Midbrain (tissue), 1 donor: ENCODE data around the gene IL22.

ENCODE experiments used
- DNase-seq: peaks from one replicate; lab custom pipeline; 2025; lab: John Stamatoyannopoulos, UW

The IL22 gene, protein sequence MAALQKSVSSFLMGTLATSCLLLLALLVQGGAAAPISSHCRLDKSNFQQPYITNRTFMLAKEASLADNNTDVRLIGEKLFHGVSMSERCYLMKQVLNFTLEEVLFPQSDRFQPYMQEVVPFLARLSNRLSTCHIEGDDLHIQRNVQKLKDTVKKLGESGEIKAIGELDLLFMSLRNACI

DNA sequence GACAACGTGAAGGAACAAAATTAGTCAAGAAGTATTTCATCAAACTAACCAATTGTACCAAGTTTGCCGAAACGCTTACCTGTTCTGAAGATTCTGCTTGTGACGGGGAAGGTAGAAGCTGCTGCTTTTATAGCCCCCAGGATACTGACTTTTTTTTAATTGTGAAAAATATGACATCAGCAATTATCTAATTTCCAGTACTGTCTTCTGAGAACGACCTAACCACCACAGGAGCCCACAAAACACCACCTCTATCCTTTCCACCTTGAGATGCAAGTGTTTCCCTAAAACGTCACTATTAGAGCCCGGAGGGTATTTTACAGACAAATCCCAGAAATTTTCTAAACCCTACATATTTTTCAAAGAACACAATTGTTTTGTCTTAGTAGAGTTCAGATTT is at the start of gene IL22:
TSS of gene IL22 (minus strand) at position 101 of the 400 bp plus-strand sequence. CDS start 156 bp downstream, outside the sequence.
- no peak for DNase-seq

DNA sequence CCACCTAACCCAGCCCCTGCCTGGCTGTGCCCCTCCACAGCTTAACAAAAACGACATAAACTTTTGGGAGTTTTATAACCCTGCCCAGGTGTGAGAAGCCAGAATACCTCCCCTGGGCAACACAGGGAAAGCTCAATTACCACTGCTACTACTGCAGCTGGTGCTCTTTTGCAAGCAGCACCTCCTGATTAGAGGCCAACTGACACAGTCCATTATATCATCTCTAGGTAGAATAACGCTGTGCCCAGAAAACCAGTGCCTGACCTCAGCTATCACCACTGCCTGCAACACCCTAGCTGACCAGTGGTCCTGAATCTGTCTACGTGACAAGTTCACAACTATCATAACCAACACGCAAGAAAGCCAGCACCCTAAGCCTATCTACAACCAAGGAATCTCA is 44.5 kb upstream of the IL22 start:
- no peak for DNase-seq

- no peak for DNase-seq
Observed at GRCh38 chr12:68294251-68294650, 40.8 kb upstream of the IL22 start.

- DNase-seq, result no peak
Observed at GRCh38 chr12:68293347-68293746, 39.9 kb upstream of the IL22 start.

DNA sequence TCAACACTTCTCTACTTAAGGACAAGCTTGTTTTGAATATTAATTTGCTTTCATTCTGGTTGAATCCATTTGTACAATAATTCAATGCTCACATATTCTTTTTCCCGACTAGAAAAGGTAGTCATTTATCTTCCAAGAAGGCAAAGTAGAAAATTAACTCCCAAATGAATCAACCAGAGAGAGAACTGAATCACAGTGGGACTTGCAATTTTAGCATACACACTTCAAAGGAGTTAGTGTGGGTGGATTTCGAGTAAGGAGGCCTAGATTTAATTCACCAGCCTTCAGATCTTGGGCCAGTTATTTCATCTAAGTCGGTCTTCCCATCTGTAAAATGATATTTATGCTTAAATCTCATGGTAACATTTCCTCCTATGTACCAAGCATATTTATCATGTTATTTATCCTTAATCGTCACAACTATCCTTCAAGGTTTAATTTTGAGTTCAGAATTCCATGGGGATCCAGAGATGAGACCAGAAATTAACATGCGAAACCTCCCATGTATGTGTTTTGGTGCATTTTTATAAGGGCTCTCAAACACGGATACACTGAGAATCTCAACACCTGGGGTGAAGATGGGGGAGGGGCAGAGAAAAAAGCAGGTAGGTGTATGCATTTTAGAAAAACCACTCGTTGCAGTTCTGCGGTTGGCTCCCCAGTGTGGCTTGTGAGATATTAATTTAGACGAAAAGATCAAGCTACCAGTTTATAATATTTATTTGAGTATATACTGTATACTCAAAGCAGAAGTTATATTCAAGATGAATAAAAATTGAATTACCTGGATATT is 38.9 kb upstream of the IL22 start:
- DNase-seq, result no peak

GRCh38 chr12:68291396-68292036 is 38.1 kb upstream of the IL22 start:
- DNase-seq, result no peak

DNA sequence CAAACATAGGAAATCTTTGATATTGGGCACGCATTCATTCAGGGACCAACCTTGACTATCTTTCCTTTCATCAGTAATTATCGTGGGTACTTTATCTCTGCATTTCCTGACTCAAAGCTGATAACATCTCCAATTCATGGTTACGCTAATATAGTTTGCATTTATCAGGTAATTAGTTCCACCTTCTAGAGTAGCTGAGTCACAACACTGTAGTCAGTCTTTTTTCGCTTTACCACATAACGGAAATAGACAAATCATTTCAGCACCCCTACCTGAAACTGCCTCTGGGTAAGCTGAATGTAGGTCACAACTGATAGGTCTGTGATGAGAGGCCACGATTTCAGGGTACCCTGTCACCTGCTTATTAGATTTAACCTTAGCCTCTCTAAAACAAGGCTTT is 36.7 kb upstream of the IL22 start:
- DNase-seq, result no peak

GRCh38 chr12:68287106-68287505 is 33.7 kb upstream of the IL22 start:
- DNase-seq, result no peak

GRCh38 chr12:68286396-68286795 is 33.0 kb upstream of the IL22 start:
- no peak for DNase-seq

GRCh38 chr12:68285541-68285940 is 32.1 kb upstream of the IL22 start:
- no peak for DNase-seq

- no peak for DNase-seq
Observed at GRCh38 chr12:68281322-68282077, 28.1 kb upstream of the IL22 start.

DNA sequence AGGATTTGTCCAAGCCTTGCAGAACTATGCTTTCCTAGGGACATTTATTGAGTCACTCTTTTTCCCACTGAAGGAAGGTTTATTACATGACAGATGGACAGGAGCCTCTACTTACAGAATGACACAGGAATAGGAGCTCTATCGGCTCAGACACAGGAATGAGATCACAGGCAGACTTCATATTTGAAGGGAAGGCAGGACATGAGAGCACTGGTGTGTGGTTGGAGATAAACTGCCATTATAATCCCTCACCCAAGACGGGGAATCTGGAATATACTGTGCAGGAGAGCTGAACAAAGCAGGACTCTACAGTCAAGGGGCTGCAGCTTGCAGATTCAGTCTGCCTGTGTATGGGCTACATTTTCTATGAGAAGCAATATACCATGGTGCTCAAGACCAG is 26.8 kb upstream of the IL22 start:
- DNase-seq, result no peak

DNA sequence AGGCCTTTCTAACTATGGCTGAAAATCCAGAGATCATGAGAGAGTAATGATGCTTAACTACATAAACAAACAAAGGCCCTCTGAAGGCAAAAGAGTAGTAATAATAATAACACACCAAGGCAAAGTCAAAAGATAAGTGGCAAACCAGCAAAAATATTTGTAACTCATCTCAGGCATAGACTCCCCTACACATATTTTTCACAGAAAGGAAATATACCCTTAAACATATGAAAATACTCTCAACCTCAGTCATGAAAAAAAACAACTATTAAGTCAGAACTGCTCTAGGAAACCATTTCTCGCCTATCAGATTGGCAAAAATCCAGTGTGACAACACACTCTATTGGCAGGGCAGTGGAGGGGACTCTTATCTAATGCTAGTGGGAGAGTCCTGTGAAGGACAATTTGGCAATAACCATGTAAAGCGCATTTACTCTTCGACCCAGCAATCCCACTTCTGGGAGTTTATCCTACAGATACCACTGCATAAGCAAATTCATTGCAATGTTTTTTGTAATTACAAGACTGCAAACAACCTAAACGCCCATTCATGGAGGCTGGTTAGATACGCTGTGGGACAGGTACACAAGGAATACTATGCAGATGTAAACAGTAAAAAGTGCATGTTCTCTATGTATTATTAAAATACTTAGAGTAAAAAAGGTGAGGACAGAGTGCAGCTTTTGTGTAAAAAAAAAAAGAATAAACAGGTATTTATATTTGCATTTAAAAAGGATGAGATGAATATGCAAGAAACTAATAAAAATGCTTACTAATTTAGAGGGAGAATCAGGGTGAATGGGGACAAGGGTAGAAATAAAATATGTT is 26.0 kb upstream of the IL22 start:
- no peak for DNase-seq

DNA sequence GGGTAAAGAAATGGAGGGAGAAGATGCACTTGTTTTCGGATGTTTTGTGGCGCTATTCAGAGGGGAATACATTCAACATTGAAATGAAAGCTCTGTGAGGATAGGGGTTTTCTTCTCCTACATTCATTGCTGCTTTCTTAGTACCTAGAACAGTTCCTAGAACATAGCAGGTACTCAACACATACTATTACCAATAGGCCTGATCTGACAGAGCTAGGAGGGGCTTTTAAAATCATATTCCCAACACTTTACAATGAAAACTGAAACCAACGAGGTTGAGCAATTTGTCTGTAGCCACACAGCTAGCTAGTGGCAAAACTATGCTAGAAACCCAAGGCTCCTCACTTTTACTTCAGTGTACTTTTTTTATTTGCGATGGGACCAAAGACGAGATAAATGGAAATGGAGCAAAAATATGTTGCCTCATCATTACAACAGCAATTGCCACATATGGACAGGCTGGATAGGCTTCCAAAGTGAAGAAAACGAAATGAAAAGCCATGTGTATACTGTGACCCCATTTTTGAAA is 23.1 kb upstream of the IL22 start:
- no peak for DNase-seq

DNA sequence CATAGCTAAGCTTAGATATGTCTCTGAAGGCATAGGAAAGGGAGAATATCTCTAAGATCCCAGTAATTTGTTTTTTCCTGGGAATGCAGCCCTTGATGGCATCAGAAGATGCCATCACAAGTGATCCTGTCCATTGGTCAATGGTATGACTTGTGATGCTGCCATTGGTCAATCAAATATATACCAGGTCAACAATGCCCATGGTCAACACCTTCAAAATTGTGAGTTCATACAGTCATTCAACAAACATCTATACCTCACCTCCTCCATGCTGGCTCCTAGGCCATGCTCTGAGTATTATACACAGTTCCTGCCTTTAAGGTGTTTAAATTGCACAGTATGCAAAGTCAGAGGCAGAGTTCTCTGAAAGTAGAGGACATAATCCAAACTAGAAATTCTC is 19.3 kb upstream of the IL22 start:
- DNase-seq, result no peak

- DNase-seq, result no peak
Observed at GRCh38 chr12:68271346-68271745, 17.9 kb upstream of the IL22 start.

DNA sequence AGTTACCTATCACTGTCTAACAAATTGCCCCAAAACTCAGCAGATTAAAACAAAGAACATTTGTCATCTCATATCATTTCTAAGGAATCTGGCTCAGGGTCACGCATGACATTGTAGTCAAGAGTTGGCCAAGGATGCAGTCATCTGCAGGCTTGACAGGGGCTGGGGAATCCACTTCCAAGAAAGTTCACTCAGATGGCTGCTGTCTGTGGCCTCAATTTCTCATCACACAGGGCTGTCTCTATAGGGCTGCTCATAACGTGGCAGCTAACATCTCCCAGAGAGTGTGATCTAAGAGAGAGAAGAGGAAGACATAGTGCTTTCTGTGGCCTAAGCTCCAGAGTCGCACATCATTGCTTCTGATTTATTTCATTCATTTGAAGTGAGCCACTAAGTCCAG is 17.0 kb upstream of the IL22 start:
- DNase-seq, result no peak

- no peak for DNase-seq
Observed at GRCh38 chr12:68269779-68270178, 16.4 kb upstream of the IL22 start.

GRCh38 chr12:68268967-68269366 is 15.6 kb upstream of the IL22 start:
- DNase-seq, result no peak

DNA sequence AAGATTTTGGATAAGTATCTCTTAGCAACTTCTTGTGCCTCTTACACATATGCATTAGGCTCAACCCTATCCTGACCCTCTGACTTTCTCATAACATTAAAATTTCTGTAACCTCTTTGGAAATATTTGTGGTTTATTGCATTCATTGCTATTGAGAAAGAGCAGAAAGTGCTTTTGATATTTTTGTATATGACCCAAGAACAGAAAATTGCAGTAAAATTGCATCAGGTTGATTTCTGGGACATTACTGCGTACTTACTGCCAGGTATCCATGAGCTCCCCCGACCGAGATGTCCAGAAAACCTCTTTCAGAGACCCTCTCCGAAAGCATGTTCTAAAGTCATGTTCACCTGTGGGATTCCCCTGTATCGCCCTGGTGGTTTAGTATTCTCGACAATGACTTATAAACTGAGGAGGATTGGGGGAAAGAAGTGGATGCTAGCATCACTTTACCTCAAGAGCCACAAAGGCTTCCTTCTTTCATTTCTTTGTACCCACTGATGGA is 14.5 kb upstream of the IL22 start:
- no peak for DNase-seq

DNA sequence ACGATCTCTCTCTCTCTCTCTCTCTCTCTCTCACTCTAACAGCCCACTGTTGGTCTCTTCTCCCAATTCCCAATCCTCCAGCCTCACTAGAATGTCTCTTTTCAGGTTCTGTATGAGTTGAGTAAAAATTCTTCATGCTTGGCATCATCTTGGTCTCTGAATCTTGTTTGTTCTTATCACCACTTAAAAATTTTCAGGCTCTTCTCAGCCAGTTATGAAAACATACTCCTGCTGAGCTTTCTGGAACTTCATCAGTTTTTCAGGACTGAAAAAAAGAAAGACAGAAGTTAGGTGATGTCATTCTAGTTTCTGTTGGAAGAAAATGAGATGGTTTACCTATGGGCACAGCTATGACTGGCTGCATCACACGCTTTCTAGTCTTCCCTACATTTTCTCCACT is 11.5 kb upstream of the IL22 start:
- DNase-seq, result no peak
